K562 (cell line): ENCODE data around the gene POU3F1. TPM values are rescaled to one million over a fixed set of nuclear protein-coding genes. Genes with fewer than 3 reads are reported as not detected.

Source experiments
- ATAC-seq: fragments of 200-7000 bp; cut with Tn5 transposase; 3 replicates; pipeline ENCODE4 v1.9.1; 2020; ENCODE audit warnings: moderate library complexity
- BruUV-seq: library from RNA; stranded (reverse); fragments of 400-500 nt; replicated peaks from 2 replicates; lab custom pipeline; 2021; lab: Mats Ljungman, UMichigan
- CTCF ChIA-PET: fragments of 300-600 bp; formaldehyde crosslinking; extraction: SDS; loops from one replicate; lab custom pipeline; 2021; ENCODE audit warnings: low intra/inter-chr PET ratio; lab: Yijun Ruan, JAX
- POLR2A ChIA-PET: fragments of 300-600, 350-650 bp; sonication (Branson Sonifier 250); formaldehyde crosslinking; extraction: SDS; loops from one replicate; lab custom pipeline; 2021; ENCODE audit warnings: antibody characterized with exemption, inconsistent platforms; lab: Yijun Ruan, JAX
- DNase-seq, 4 experiments: peaks; one replicate each; pipeline versions ENCODE4 v3.0.0 to v3.0.0-alpha.2; 2011 to 2018; ENCODE audit warnings: low spot score in 3 of 4, mixed read lengths in 3 of 4; ENCODE audit errors: extremely low read depth in 1 of 4
- FAIRE-seq: peaks from 2 replicates; lab custom pipeline; 2011; peaks lifted over from hg19 to GRCh38; lab: Jason Lieb, UNC
- H2AFZ ChIP-seq: 2 replicates; pipeline ENCODE4 v1.6.0; 2011; ENCODE audit warnings: low read depth, low read length, control low read depth, inconsistent platforms
- H3K27ac ChIP-seq: fragments of 200-600 bp; 3 replicates; pipeline ENCODE4 v1.8.0; 2011; ENCODE audit warnings: low read depth, mild to moderate bottlenecking, control low read depth, inconsistent platforms, low read length, moderate library complexity, mixed read lengths; ENCODE audit errors: extremely low read depth
- H3K27me3 ChIP-seq, 2 experiments: fragments of 300-600 bp in 1 of 2; 2 replicates in 1 of 2; 3 replicates in 1 of 2; pipeline versions ENCODE4 v1.6.0 to v1.8.0; 2011; ENCODE audit warnings: inconsistent platforms in 2 of 2, low read length in 2 of 2, mild to moderate bottlenecking in 1 of 2, mixed read lengths in 1 of 2, moderate library complexity in 1 of 2; ENCODE audit not compliant: control insufficient read depth in 2 of 2, insufficient read depth in 2 of 2
- H3K36me3 ChIP-seq: fragments of 300-600 bp; 3 replicates; pipeline ENCODE4 v1.8.0; 2011; ENCODE audit warnings: mild to moderate bottlenecking, low read length, inconsistent platforms; ENCODE audit not compliant: control insufficient read depth, insufficient read depth
- H3K4me1 ChIP-seq, 2 experiments: fragments of 200-600 bp in 1 of 2; replicated peaks in 1 of 2; 2 replicates in 1 of 2; 3 replicates in 1 of 2; pipeline versions ENCODE4 v1.5.1 to v1.8.0; 2011; ENCODE audit warnings: inconsistent platforms in 2 of 2, low read length in 2 of 2, mild to moderate bottlenecking in 1 of 2, mixed read lengths in 1 of 2, moderate library complexity in 1 of 2; ENCODE audit not compliant: control insufficient read depth in 2 of 2, insufficient read depth in 2 of 2
- H3K4me2 ChIP-seq: 2 replicates; pipeline ENCODE4 v1.6.1; 2011; ENCODE audit warnings: low read length, control low read depth, inconsistent platforms, mixed read lengths; ENCODE audit not compliant: insufficient read depth
- H3K4me3 ChIP-seq: fragments of 200-600 bp; sonication (generic), shearing (Covaris generic); 2 replicates; pipeline ENCODE4 v1.5.1; 2016; ENCODE audit warnings: control low read depth, inconsistent platforms
- H3K79me2 ChIP-seq: fragments of 200-600 bp; 3 replicates; pipeline ENCODE4 v1.8.0; 2011; ENCODE audit warnings: low read length, inconsistent platforms; ENCODE audit not compliant: control insufficient read depth, insufficient read depth
- H3K9ac ChIP-seq, 2 experiments: 2 replicates each; pipeline versions ENCODE4 v1.6.0 to v1.6.1; 2011; ENCODE audit warnings: low read depth in 2 of 2, low read length in 2 of 2, control low read depth in 1 of 2, inconsistent platforms in 1 of 2, mild to moderate bottlenecking in 1 of 2, mixed read lengths in 1 of 2; ENCODE audit not compliant: insufficient read depth in 1 of 2
- H3K9me1 ChIP-seq: one replicate; pipeline ENCODE4 v1.6.0; 2011; ENCODE audit warnings: inconsistent platforms, mild to moderate bottlenecking, low read length, moderate library complexity; ENCODE audit not compliant: control insufficient read depth, insufficient read depth
- H3K9me3 ChIP-seq: replicated peaks from 2 replicates; pipeline ENCODE4 v1.5.1; 2011; ENCODE audit warnings: low read depth, low read length, inconsistent platforms; ENCODE audit not compliant: control insufficient read depth, insufficient read depth
- H4K20me1 ChIP-seq: replicated peaks from 2 replicates; pipeline ENCODE4 v1.6.1; 2011; ENCODE audit warnings: low read length, inconsistent platforms, mixed read lengths; ENCODE audit not compliant: control insufficient read depth, insufficient read depth
- BRD4 ChIP-seq: fragments of 200-600 bp; sonication (generic); IDR thresholded peaks from 2 replicates; pipeline ENCODE4 v1.6.1; 2017; ENCODE audit warnings: inconsistent platforms
- CTCF ChIP-seq, 3 experiments: IDR thresholded peaks in 2 of 3; conservative IDR thresholded peaks in 1 of 3; 2 replicates each; pipeline ENCODE4 v1.5.1; 2011 to 2012; ENCODE audit warnings: low read length in 3 of 3, mild to moderate bottlenecking in 3 of 3, control low read depth in 2 of 3, improper control_type of control experiment in 1 of 3, inconsistent platforms in 1 of 3, low read depth in 1 of 3, mixed read lengths in 1 of 3, moderate library complexity in 1 of 3; ENCODE audit not compliant: insufficient read depth in 2 of 3
- DACH1 ChIP-seq: fragments of 450-650 bp; IDR thresholded peaks from 2 replicates; pipeline ENCODE4 v1.6.1; 2018; ENCODE audit not compliant: partially characterized antibody
- EP400 ChIP-seq: fragments of 450-650 bp; IDR thresholded peaks from 2 replicates; pipeline ENCODE4 v1.6.1; 2017; ENCODE audit warnings: antibody characterized with exemption, mild to moderate bottlenecking, moderate library complexity
- HINFP ChIP-seq: fragments of 450-650 bp; conservative IDR thresholded peaks from 2 replicates; pipeline ENCODE4 v1.6.1; 2016; ENCODE audit warnings: missing genetic modification characterization, low read depth, mild to moderate bottlenecking, control low read depth, missing compliant biosample characterization
- MCM3 ChIP-seq: fragments of 450-650 bp; IDR thresholded peaks from 2 replicates; pipeline ENCODE4 v1.6.1; 2016
- MEF2D ChIP-seq: conservative IDR thresholded peaks from 2 replicates; pipeline ENCODE4 v1.6.1; 2016; ENCODE audit warnings: low read depth, missing genetic modification characterization, missing compliant biosample characterization
- MIER1 ChIP-seq: fragments of 450-650 bp; IDR thresholded peaks from 2 replicates; pipeline ENCODE4 v1.6.1; 2016; ENCODE audit warnings: antibody characterized with exemption, mild to moderate bottlenecking, low read depth
- NFIC ChIP-seq: fragments of 450-650 bp; IDR thresholded peaks from 2 replicates; pipeline ENCODE4 v1.6.1; 2017; ENCODE audit warnings: mild to moderate bottlenecking, inconsistent platforms
- NR4A1 ChIP-seq, 2 experiments: fragments of 250-450 bp in 1 of 2; fragments of 450-650 bp in 1 of 2; sonication (Bioruptor Pico) in 1 of 2; IDR thresholded peaks; 2 replicates each; pipeline versions ENCODE4 v1.4.0 to v1.6.1; 2016 to 2020; ENCODE audit warnings: mild to moderate bottlenecking in 2 of 2, missing compliant biosample characterization in 1 of 2, missing genetic modification characterization in 1 of 2, moderate library complexity in 1 of 2
- POLR2B ChIP-seq: fragments of 450-650 bp; IDR thresholded peaks from 2 replicates; pipeline ENCODE4 v1.6.1; 2018; ENCODE audit warnings: low read depth; ENCODE audit not compliant: partially characterized antibody
- RUNX1 ChIP-seq: sonication (generic); IDR thresholded peaks from 2 replicates; pipeline ENCODE4 v1.6.1; 2016; ENCODE audit warnings: antibody characterized with exemption, low read depth
- U2AF1 ChIP-seq: fragments of 200-400 bp; formaldehyde crosslinking; optimal IDR thresholded peaks from 2 replicates; pipeline ENCODE3; 2017; ENCODE audit warnings: mild to moderate bottlenecking, low read depth, low read length, moderate library complexity
- UBTF ChIP-seq, 2 experiments: IDR thresholded peaks; 2 replicates each; pipeline ENCODE4 v1.6.1; 2012; ENCODE audit warnings: improper control_type of control experiment in 2 of 2, low read depth in 2 of 2, low read length in 2 of 2, borderline replicate concordance in 1 of 2
- XRCC5 ChIP-seq: fragments of 200-400 bp; formaldehyde crosslinking; IDR thresholded peaks from 2 replicates; pipeline ENCODE4 v1.6.1; 2017; ENCODE audit warnings: low read depth, mild to moderate bottlenecking, low read length
- WGBS: fragments of 100-300 bp; shearing (Covaris generic); methylation state at CpG from one replicate; pipeline ENCODE4 v1.1.6; 2016; ENCODE audit warnings: low coverage, mixed read lengths; ENCODE audit not compliant: insufficient coverage; ENCODE audit errors: missing lambda C conversion rate; 5-methylcytosine and 5-hydroxymethylcytosine counted together
- in situ Hi-C: fragments of 300-500 bp; cut with MboI; formaldehyde crosslinking; loops from 4 replicates; pipeline ENCODE4 v1.15.0; 2018; ENCODE audit warnings: inconsistent platforms, mixed read lengths
- intact Hi-C: fragments of 100-400 bp; cut with micrococcal nuclease; formaldehyde crosslinking; loops from 2 replicates; pipeline ENCODE4 v1.14.2; 2022
- polyA plus RNA-seq, 8 experiments: library from polyadenylated mRNA; depleted of rRNA in 4 of 8; stranded (reverse) in 5 of 8; unstranded in 3 of 8; fragments of >200 nt; fragmentation: Nextera tagmentation in 2 of 8; fragmentation: Illumina TruSeq in 1 of 8; extraction: Ambion mirVana in 2 of 8; extraction: Trizol in 1 of 8; gene quantifications; 2 replicates each; pipeline versions ENCODE4 v1.2.1 to v1.2.3, GENCODE V29; 2011 to 2014; ENCODE audit warnings: inconsistent platforms in 1 of 8, missing spikeins in 1 of 8
- total RNA-seq, 7 experiments: library from RNA; depleted of rRNA in 6 of 7; stranded (reverse); fragments of >200 nt in 6 of 7; fragmentation: Illumina TruSeq in 2 of 7; extraction: Trizol in 2 of 7; gene quantifications; 2 replicates each; pipeline versions ENCODE4 v1.2.1 to v1.2.3, GENCODE V29; 2011 to 2021; ENCODE audit warnings: low replicate concordance in 1 of 7

POU3F1 gene
- total and polyA plus RNA-seq, 9 of the 15 experiments (the other 6 are each of a cell fraction or from before 2014, with no cell fraction given) = 0.09 TPM; not detected in 8

- TF ChIP-seq NFIC (0 out of 2 replicates have a peak, but pooled peaks have one; percentile 6), XRCC5 (no peak), HINFP (no peak), MIER1 (peak; percentile 5; the same call in 1 of the 2 replicates), NR4A1 (CRISPR knock-in tag; IDR thresholded peaks at IDR 0.05) (no peak), NR4A1 (tag; IDR thresholded peaks at IDR 0.05) (no peak), POLR2B (peak; percentile 4), EP400 (0 out of 2 replicates have a peak, but pooled peaks have one; percentile 7), DACH1 (peak; percentile 1)
Observed at GRCh38 chr1:38009841-38010180, 36.8 kb downstream of the POU3F1 start (continued).

- in situ Hi-C loops (no loop called here), intact Hi-C loops (no loop called here)
- peak overlapping the region; percentile 73 to 82 for H3K9ac ChIP-seq
- 0 out of 2 replicates have a peak, but pooled peaks cover 8% of the 10 kb centered on the region for H4K20me1 ChIP-seq
- H3K27ac ChIP-seq = peak overlapping the region; percentile 91
- no peaks in the 10 kb centered on the region for H3K9me1 ChIP-seq
- DNase-seq = peak; percentile 61 to 95 (median 72)
- H3K27me3 ChIP-seq = no peaks in the 10 kb centered on the region
- H3K4me1 ChIP-seq = peaks cover 33 to 51% of the 10 kb centered on the region in 2 experiments
- ATAC-seq = peak; percentile 61
- peaks cover 49% of the 10 kb centered on the region for H3K79me2 ChIP-seq
- FAIRE-seq = peak; percentile 95
- no peaks in the 10 kb centered on the region for H3K9me3 ChIP-seq
- no peak overlapping the region for H3K4me3 ChIP-seq
- ChIA-PET POLR2A (interaction anchor here (0.7 to 6.7 kb wide), 11 partner anchors 10 to 826 kb away, joined by 3 to 71 read pairs (median 5); partner anchors contain the start of gene SF3A3), CTCF (no interaction called here)
- no TSS peak for BruUV-seq
- H3K36me3 ChIP-seq = peaks cover 12% of the 10 kb centered on the region
- peak overlapping the region; percentile 83 for H2AFZ ChIP-seq
- WGBS = 43% methylated on average over 8 of the region's 8 CpGs
- peak overlapping the region; percentile 65 for H3K4me2 ChIP-seq
- TF ChIP-seq RUNX1 (no peak), UBTF (IDR thresholded peaks at IDR 0.05; ENCODE audit: borderline replicate concordance in 1 of 2, low read depth in 2 of 2, low read length in 2 of 2) (peak in 1 of 2 experiments; percentile 75; a peak in 3 of 4 replicates), MCM3 (no peak), CTCF (IDR thresholded peaks at IDR 0.05 in 2 of 3, conservative IDR thresholded peaks at IDR 0.05 in 1 of 3; ENCODE audit: insufficient read depth in 2 of 3, low read depth in 1 of 3, low read length in 3 of 3) (peak; percentile 15 to 55 (median 53); a peak in 3 of 6 replicates), MEF2D (tag) (no peak), BRD4 (no peak), U2AF1 (no peak)
Observed at GRCh38 chr1:38009088-38009840, 37.3 kb downstream of the POU3F1 start.
